Measurements from ENCODE around the gene HLA-DRA. TPM values are rescaled to one million over a fixed set of nuclear protein-coding genes. Genes with fewer than 3 reads are reported as not detected.

Gene HLA-DRA
- total RNA-seq = 100 to 1,000 TPM; 228 to 978 (median 306) TPM

DNA sequence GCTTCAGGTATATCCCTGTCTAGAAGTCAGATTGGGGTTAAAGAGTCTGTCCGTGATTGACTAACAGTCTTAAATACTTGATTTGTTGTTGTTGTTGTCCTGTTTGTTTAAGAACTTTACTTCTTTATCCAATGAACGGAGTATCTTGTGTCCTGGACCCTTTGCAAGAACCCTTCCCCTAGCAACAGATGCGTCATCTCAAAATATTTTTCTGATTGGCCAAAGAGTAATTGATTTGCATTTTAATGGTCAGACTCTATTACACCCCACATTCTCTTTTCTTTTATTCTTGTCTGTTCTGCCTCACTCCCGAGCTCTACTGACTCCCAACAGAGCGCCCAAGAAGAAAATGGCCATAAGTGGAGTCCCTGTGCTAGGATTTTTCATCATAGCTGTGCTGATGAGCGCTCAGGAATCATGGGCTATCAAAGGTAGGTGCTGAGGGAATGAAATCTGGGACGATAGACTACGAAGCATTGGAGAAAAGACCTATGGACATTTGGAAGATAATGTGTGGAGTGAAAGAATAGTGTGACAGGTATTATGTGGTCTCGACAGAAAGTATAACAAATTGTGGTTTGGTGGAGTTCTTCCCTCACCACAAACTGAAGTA is at the start of gene HLA-DRA:
HLA-DRA (plus strand) TSS at position 286 of the 613 bp plus-strand sequence; CDS start at position 350, 64 bp downstream.
- TF ChIP-seq, protein P1, sequence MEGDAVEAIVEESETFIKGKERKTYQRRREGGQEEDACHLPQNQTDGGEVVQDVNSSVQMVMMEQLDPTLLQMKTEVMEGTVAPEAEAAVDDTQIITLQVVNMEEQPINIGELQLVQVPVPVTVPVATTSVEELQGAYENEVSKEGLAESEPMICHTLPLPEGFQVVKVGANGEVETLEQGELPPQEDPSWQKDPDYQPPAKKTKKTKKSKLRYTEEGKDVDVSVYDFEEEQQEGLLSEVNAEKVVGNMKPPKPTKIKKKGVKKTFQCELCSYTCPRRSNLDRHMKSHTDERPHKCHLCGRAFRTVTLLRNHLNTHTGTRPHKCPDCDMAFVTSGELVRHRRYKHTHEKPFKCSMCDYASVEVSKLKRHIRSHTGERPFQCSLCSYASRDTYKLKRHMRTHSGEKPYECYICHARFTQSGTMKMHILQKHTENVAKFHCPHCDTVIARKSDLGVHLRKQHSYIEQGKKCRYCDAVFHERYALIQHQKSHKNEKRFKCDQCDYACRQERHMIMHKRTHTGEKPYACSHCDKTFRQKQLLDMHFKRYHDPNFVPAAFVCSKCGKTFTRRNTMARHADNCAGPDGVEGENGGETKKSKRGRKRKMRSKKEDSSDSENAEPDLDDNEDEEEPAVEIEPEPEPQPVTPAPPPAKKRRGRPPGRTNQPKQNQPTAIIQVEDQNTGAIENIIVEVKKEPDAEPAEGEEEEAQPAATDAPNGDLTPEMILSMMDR (IDR thresholded peaks at IDR 0.05; ENCODE audit: low read depth) = no peak

DNA sequence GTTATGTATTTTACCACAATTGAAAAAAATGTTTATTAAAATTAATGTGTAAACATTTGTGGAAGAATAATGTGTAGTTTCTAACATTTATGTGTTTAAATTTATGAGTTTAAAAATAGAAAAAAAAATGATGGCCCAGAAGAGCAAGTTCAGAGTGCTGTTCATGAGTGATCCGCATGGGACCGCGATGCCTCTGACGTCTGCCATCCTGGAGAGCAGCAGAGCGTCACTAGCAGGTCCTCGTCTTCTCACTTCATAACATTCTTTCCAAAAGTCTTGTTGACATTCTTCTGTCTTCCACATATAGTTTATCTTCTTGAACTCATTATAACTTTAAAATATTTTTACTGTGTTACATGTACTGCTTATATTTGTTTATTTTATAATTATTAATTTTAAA is 48.2 kb upstream of the HLA-DRA start:
- TF ChIP-seq, protein P1 (IDR thresholded peaks at IDR 0.05; ENCODE audit: low read depth) = no peak

DNA sequence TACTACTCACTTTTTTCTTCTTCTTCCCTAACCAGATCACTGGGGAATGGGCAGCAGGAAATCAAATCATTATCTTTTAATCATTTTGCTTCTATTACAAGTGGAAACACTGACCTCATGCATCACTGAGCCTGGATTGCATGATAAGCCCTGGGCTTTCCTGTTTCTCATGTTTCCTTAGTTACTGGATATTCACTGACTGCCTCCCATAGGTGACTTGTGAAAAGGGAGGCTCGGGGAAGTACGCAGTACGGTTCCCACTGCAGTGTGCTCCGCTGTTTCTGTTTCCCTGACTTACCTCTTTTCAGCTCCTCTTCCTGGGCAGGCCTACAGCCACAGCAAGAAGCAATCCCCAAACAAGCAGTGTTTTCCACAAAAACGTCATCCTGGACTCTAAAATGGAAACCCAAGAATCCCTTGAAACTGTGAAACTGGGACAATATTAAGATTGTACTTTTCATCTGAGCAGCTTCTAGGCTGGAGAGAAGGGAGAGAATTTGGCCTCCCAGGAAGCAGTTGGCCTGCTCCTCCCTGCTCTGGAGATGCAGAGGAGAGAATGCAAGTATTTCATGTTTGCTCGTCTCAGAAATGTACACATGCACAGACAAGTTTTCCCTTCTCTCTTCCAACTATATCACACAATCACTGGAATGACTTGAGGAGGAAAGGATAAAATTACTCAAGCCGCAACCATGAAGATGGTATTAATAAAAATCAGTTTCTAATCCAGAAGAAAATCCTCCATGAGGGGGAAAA is 45.8 kb upstream of the HLA-DRA start:
- TF ChIP-seq, protein P1 (IDR thresholded peaks at IDR 0.05; ENCODE audit: low read depth) = no peak

DNA sequence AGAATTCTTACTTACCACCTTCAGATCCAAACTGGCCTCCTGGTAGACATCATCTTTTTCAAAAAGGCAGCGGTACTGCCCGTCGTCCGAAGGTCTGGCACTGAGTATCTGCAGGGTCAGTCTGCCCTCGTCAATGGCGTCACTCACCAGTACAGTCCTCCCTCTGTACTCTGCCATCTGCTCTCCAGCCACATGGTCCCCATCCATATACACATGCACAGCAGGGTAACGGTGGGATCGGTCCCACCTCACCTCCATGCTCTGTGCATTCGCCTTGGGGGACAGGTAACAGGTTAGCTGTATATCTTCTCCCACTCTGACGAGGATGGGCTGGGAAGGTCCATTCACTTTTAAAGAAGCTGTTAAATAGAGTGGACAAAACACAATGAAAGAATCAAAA is 43.7 kb upstream of the HLA-DRA start:
- TF ChIP-seq, protein P1 (IDR thresholded peaks at IDR 0.05; ENCODE audit: low read depth) = no peak

DNA sequence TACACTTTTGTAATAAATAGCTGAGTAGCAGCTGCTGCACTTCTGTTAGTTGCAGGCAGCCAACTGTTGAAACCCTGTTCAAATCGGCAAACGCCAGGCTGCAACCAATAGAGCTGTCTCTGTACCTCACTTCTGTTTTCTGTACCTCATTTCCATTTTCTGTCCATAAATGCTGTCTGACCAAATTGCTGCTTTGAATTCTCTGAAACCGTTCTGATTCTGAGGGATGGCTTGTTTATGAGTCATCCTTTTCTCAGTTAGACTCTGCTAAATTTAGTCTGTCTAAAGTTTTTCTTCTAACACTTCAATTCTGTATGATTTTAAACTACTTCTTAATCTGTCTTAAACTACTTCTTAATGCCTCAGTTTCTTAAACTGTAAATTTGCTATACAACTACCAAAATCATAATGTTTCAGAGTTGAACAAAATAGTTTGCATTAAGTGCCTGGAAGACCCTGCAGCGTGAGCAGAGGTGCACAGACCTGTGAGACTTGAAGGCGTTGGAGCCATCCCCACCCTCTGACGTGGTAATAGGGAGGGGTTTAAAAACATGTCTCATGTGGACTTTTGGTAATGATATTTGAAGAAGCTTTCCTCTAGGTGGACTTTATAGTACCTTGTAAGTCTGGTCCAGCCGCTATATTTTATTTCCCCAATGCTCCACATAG is 42.3 kb upstream of the HLA-DRA start:
- TF ChIP-seq, protein P1 (IDR thresholded peaks at IDR 0.05; ENCODE audit: low read depth) = no peak

DNA sequence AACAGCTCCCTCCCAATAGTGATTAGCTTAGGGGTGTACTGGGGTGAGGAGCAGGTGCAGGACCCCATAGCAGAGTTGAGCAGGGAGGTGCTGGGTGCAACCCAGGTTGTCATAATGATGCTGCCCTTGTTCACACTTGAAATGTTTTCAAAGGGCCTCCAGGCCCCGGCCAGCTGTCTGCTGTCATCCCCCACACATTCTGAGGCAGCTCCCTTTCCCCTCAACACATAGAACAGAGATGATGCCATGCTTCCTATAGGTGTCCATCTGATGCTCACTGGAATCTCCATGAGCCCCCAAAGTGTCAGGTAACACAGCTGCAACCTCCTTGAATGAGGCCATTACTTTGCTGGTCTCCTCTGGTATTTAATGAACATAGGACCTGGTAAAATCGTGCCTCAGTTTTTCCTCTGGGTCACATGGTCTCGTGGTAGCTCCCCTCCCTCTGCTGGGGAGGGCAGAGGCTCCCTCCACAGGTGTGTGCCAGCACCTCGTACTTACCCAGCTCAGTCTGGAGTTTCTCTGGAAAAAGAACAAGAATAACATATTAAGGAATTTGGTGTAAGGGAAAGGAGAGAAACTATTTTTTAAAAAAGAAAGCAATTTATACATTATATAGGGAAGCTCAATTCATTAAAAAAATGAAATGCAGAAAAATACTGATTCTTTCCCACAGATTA is 38.3 kb upstream of the HLA-DRA start:
- TF ChIP-seq, protein P1 (IDR thresholded peaks at IDR 0.05; ENCODE audit: low read depth) = no peak
